LoVo (cell line): ENCODE results near the gene SNRNP25.

ENCODE experiments used
- DNase-seq: peaks from one replicate; pipeline ENCODE4 v3.0.0-alpha.2; 2016; ENCODE audit warnings: low spot score

SNRNP25 gene

DNA sequence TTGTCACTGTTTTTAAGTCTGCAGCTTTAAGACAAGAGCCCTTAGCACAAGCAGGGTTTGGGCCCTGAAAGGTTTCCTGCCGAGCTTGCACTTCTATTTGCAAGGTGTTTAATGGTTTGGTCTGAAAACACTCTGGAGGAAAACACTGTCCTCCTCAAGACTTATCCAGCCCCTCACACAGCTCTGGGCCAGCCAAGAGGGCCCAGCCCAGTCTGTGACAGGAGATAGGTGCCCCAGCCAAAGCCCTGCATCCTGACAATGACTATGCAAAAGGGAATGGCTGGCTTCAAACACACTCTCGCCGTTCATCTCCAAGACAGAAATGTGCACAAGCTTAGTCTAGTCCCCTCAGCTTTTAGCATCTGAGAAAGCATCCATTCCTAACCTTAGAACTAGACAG, 51.3 kb downstream of the SNRNP25 start:
- no peak for DNase-seq

DNA sequence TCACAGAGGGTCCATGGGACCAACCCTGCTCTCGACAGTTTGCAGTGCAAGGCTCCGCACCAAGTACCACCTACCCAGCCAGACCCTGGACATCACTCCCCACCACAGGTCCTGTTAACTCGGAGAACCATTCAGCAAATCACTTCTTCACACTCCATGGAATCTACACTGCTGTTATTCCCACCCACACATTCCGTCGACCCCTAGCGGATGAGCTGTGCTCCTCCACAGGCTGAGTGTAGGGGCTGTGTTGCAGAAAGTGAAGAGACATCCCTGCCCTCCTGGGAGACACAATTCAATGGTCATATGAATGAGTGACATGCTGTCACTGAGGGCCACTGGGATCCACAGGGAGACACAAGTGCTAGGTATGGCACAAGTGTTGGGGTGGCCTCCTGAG, 51.9 kb downstream of the SNRNP25 start:
- no peak for DNase-seq

DNA sequence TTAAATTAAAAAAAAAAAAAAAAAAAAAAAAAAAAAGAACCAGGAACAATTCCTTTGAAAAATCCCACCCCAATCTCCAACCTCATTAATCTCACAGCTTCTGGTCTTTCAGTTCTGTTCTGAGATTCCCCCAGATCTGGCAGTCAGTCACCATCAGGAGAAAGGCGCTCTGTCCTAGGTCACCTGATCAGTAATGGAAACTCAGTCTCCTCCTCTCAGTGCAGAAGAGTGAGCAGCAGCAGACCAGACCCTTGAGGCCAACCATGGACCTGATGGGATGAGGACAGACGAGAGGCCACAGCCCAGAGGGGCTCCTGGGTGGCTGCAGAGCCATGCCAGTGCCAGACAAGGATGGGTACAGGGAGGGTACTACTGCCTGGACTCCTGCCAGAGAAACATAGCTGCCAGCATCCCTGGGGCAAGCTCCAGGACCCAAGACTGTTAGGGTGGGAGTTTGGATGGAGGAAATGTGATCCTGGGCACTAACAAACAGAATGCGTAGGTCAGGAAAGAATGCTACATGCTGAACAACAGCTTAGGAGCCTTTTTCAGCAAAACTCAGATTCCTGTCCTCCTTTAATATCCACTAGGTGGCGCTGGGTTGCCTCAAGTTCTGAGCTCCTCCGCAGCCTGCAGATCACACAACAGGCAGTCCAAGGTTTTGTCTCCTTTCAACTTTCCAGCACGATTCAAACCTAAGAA, 53.1 kb downstream of the SNRNP25 start:
- DNase-seq = peak; percentile 62
